Lower lobe of right lung (tissue), 2 donors: ENCODE data around the gene GP2. TPM values are rescaled to one million over a fixed set of nuclear protein-coding genes. Genes with fewer than 3 reads are reported as not detected.

Experiments used
- ATAC-seq, 2 donors: fragments of 200-7000 bp; cut with Tn5 transposase; one replicate each; pipeline ENCODE4 v1.9.1; 2020 to 2022; ENCODE audit warnings: mild to moderate bottlenecking in 2 of 2, moderate library complexity in 2 of 2
- DNase-seq: peaks from one replicate; pipeline ENCODE4 v3.0.0-alpha.2; 2020
- H3K27ac ChIP-seq: fragments of 200-600 bp; one replicate; pipeline ENCODE4 v1.8.0; 2022
- H3K27me3 ChIP-seq: fragments of 200-600 bp; one replicate; pipeline ENCODE4 v1.8.0; 2022; ENCODE audit warnings: low read depth
- H3K36me3 ChIP-seq: fragments of 200-600 bp; one replicate; pipeline ENCODE4 v1.8.0; 2022; ENCODE audit warnings: mild to moderate bottlenecking
- H3K4me1 ChIP-seq: fragments of 200-600 bp; one replicate; pipeline ENCODE4 v1.8.0; 2022
- H3K4me3 ChIP-seq: fragments of 200-600 bp; one replicate; pipeline ENCODE4 v1.8.0; 2022; ENCODE audit warnings: mild to moderate bottlenecking
- H3K9me3 ChIP-seq: fragments of 200-600 bp; one replicate; pipeline ENCODE4 v1.8.0; 2022
- CTCF ChIP-seq: fragments of 200-600 bp; IDR thresholded peaks from one replicate; pipeline ENCODE4 v1.8.0; 2022; ENCODE audit warnings: antibody characterized with exemption, mild to moderate bottlenecking
- intact Hi-C: fragments of 100-400 bp; cut with DNase I; formaldehyde crosslinking; loops from one replicate; pipeline ENCODE4 v1.11.0; 2022
- total RNA-seq: library from RNA; stranded (reverse); fragmentation: NEBNext Ultra II Directional; extraction: Animal tissue kit (Norgen Biotek cat#: 25700); gene quantifications from one replicate; pipeline ENCODE4 v1.2.1, GENCODE V29; 2021
- donor health status: DM: no; HTN: yes; CAD: no; lungs with severe emphysema.

Gene GP2
- total RNA-seq, 1 donor from 2014 or later = 0.18 TPM

GRCh38 chr16:20334396-20334795 lies 7.1 kb upstream of the GP2 start:
- TF ChIP-seq CTCF = no peak
- no peak overlapping the region for H3K27ac ChIP-seq
- peaks cover 5% of the 10 kb centered on the region for H3K27me3 ChIP-seq
- DNase-seq (no peak), ATAC-seq (no peak)
- intact Hi-C loops = no loop called here
- H3K36me3 ChIP-seq = no peaks in the 10 kb centered on the region
- no peaks in the 10 kb centered on the region for H3K9me3 ChIP-seq
- no peak overlapping the region for H3K4me3 ChIP-seq
- H3K4me1 ChIP-seq = no peaks in the 10 kb centered on the region

GRCh38 chr16:20333120-20333519 lies 5.8 kb upstream of the GP2 start:
- Histone ChIP-seq H3K9me3 (no peaks in the 10 kb centered on the region), H3K36me3 (no peaks in the 10 kb centered on the region), H3K27me3 (peaks cover 5% of the 10 kb centered on the region), H3K4me1 (no peaks in the 10 kb centered on the region), H3K4me3 (no peak overlapping the region), H3K27ac (no peak overlapping the region)
- ATAC-seq (no peak), DNase-seq (no peak)
- intact Hi-C loops = no loop called here
- TF ChIP-seq CTCF = no peak

- Histone ChIP-seq H3K27ac (no peak overlapping the region), H3K27me3 (peaks cover 5% of the 10 kb centered on the region), H3K4me3 (no peak overlapping the region), H3K9me3 (no peaks in the 10 kb centered on the region), H3K36me3 (no peaks in the 10 kb centered on the region), H3K4me1 (no peaks in the 10 kb centered on the region)
- DNase-seq (no peak), ATAC-seq (no peak)
- TF ChIP-seq CTCF = no peak
- intact Hi-C loops = no loop called here
These were observed 5.1 kb upstream of the GP2 start for GRCh38 chr16:20332411-20332810.

- TF ChIP-seq CTCF = no peak
- ATAC-seq (no peak), DNase-seq (no peak)
- H3K36me3 ChIP-seq = no peaks in the 10 kb centered on the region
- H3K9me3 ChIP-seq = no peaks in the 10 kb centered on the region
- H3K27ac ChIP-seq = no peak overlapping the region
- H3K4me1 ChIP-seq = no peaks in the 10 kb centered on the region
- H3K27me3 ChIP-seq = peaks cover 5% of the 10 kb centered on the region
- intact Hi-C loops = no loop called here
- no peak overlapping the region for H3K4me3 ChIP-seq
These were observed 4.3 kb upstream of the GP2 start for GRCh38 chr16:20331635-20332034.

GRCh38 chr16:20329392-20330138 lies 2.3 kb upstream of the GP2 start:
- TF ChIP-seq CTCF = no peak
- Histone ChIP-seq H3K4me1 (no peaks in the 10 kb centered on the region), H3K4me3 (no peak overlapping the region), H3K9me3 (no peaks in the 10 kb centered on the region), H3K27me3 (no peaks in the 10 kb centered on the region), H3K27ac (no peak overlapping the region), H3K36me3 (no peaks in the 10 kb centered on the region)
- ATAC-seq = no peak
- intact Hi-C loops = no loop called here
- DNase-seq = no peak
